ENCODE measurements around the gene TBL1X. TPM values are rescaled to one million over a fixed set of nuclear protein-coding genes. Genes with fewer than 3 reads are reported as not detected.
A peak's percentile ranks its signal among the peaks of the same experiment; 100 is the strongest.

TBL1X gene
- total RNA-seq, 1 experiment from 2014 or later, result 15.7 TPM

- no peak for DNase-seq (ENCODE audit: low spot score)
These were observed 241.6 kb downstream of the TBL1X start for GRCh38 chrX:9706421-9706820.

GRCh38 chrX:9707306-9708033 lies 242.6 kb downstream of the TBL1X start:
- DNase-seq (ENCODE audit: low spot score), result no peak

- DNase-seq (ENCODE audit: low spot score), result no peak
These were observed 243.2 kb downstream of the TBL1X start for GRCh38 chrX:9708086-9708485.

GRCh38 chrX:9708923-9709553 lies 244.2 kb downstream of the TBL1X start:
- peak; percentile 65 for DNase-seq (ENCODE audit: low spot score)

- DNase-seq (ENCODE audit: low spot score), result no peak
These were observed 245.5 kb downstream of the TBL1X start for GRCh38 chrX:9710332-9710731.

- no peak for DNase-seq (ENCODE audit: low spot score)
These were observed 252.5 kb downstream of the TBL1X start for GRCh38 chrX:9717376-9717775.

- DNase-seq (ENCODE audit: low spot score), result no peak
These were observed 259.9 kb downstream of the TBL1X start for GRCh38 chrX:9724711-9725110.

- no peak for DNase-seq (ENCODE audit: low spot score)
These were observed 263.4 kb downstream of the TBL1X start for GRCh38 chrX:9728261-9728660.

- no peak for DNase-seq (ENCODE audit: low spot score)
These were observed 264.5 kb downstream of the TBL1X start for GRCh38 chrX:9729171-9729885.

GRCh38 chrX:9730078-9730477 lies 265.2 kb downstream of the TBL1X start:
- DNase-seq (ENCODE audit: low spot score), result no peak

GRCh38 chrX:9730752-9731151 lies 265.9 kb downstream of the TBL1X start:
- no peak for DNase-seq (ENCODE audit: low spot score)

- DNase-seq (ENCODE audit: low spot score), result no peak
These were observed 272.5 kb downstream of the TBL1X start for GRCh38 chrX:9737363-9737762.

GRCh38 chrX:9738151-9738550 lies 273.3 kb downstream of the TBL1X start:
- DNase-seq (ENCODE audit: low spot score), result no peak

GRCh38 chrX:9739130-9739529 lies 274.3 kb downstream of the TBL1X start:
- no peak for DNase-seq (ENCODE audit: low spot score)

GRCh38 chrX:9745417-9746115 lies 280.7 kb downstream of the TBL1X start:
- peak; percentile 23 for DNase-seq (ENCODE audit: low spot score)

GRCh38 chrX:9746148-9746888 lies 281.5 kb downstream of the TBL1X start:
- DNase-seq (ENCODE audit: low spot score), result no peak

- no peak for DNase-seq (ENCODE audit: low spot score)
These were observed 282.8 kb downstream of the TBL1X start for GRCh38 chrX:9747644-9748043.

- DNase-seq (ENCODE audit: low spot score), result no peak
These were observed 284.4 kb downstream of the TBL1X start for GRCh38 chrX:9749146-9749692.

GRCh38 chrX:9757366-9757765 lies 292.5 kb downstream of the TBL1X start:
- no peak for DNase-seq (ENCODE audit: low spot score)

GRCh38 chrX:9758021-9758638 lies 293.3 kb downstream of the TBL1X start:
- no peak for DNase-seq (ENCODE audit: low spot score)

GRCh38 chrX:9759337-9759736 lies 294.5 kb downstream of the TBL1X start:
- DNase-seq (ENCODE audit: low spot score), result no peak
